GM18498 (cell line): Measurements from ENCODE around the gene SDCCAG8.
A peak's percentile ranks its signal among the peaks of the same experiment; 100 is the strongest.

ENCODE experiments used
- ATAC-seq: cut with Tn5 transposase; IDR thresholded peaks from one replicate; pipeline ENCODE4 v1.9.1; 2021; ENCODE audit warnings: mild to moderate bottlenecking, moderate library complexity; ENCODE audit not compliant: unreplicated experiment

Gene SDCCAG8

DNA sequence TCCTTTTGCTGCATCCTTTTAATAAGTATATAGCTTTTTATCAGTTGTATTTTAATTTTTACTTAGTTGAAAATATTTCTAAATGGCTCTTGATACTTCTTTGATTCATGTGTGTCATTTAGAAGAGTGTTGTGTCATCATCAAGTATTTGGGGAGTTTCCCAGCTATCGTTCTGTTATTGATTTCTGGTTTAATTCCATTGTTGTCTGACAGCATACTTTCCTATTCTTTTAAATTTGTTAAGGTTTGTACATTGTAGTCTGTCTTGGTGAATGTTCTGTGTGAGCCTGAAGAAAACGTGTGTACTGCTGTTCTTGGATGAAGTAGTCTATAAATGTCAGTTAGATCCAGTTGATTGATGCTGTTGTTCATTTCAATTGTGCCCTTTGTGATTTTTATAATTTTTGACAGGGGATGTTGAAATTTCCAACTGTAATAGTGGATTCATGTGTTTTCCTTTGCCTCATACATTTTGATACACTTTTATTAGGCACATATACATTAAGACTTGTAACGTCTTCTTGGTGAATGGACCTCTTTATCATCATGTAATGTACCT is 24.8 kb downstream of the SDCCAG8 start:
- no peak for ATAC-seq

- ATAC-seq = no peak
Observed at GRCh38 chr1:243281672-243282071, 25.8 kb downstream of the SDCCAG8 start.

DNA sequence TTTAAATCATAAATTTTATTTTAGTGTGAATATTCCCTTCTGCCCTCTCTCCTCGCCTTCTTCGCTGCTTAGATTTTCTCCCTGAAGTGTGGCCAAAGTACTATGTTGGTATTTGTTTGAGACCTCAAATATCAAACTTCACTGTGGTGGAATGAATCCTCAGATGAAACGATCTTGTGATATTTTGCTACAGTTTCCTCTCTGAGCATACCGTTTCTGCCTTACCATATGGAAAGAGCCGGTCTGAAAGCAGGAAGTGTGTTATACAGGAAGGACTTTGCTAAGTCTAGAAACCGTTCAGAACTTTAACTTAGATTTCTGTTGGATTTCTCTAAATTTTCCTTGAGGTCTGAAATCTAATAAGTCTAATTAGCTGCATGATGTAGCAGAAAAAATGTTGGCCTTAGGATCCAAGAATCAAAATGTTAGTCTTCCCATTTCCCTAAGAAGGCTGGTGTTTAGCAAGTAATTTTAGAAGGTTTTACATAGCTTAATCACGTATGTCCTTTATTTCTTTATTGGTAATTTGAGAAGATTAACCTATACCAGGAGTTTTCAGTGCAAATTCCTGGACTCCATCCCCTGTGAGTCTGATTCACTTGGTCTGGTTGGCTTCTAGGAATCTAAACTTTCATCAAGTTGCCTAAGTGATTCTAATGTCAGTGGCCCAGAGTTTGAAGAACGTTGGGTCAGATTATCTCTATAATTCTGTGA is 30.7 kb downstream of the SDCCAG8 start:
- ATAC-seq = no peak

GRCh38 chr1:243287123-243287460 is 31.3 kb downstream of the SDCCAG8 start:
- ATAC-seq = no peak

DNA sequence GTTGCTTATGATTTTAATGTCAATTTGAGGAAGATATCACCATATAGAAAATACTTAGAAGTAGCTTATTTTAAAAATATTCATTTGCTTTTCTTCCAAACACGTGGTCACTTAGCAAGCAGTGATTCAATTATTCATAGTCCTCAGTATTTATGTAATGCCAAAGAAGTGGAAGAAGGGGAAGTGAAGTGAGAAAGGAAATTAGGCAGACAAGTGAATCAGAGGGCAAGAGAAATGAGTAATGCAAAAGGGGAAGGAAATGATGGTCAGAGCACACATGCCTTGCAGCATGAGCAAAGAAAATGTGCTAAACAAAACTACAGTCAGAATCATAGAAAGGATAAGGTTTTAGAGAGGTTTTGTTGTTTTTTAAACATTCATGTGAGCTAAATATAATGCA is 31.8 kb downstream of the SDCCAG8 start:
- peak; percentile 94 for ATAC-seq

GRCh38 chr1:243288062-243288461 is 32.2 kb downstream of the SDCCAG8 start:
- ATAC-seq = no peak

- no peak for ATAC-seq
Observed at GRCh38 chr1:243291292-243291691, 35.5 kb downstream of the SDCCAG8 start.

DNA sequence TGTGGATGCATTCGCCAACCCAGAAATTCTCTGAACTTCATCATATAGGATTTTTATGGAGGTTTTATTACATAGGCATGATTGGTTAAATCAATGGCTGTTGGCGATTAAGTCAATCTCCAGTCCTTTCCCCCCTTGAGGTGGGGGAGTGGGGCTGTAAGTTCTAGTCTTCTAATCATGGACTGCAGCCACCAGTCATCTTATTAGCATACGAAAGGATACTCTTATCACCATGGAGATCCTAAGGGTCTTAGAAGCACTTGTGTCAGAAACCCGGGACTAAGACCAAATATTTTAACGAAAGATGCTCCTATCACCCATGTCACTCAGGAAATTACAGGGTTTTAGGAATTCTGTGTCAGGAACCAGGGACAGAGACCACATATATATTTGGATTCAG is 36.3 kb downstream of the SDCCAG8 start:
- no peak for ATAC-seq

DNA sequence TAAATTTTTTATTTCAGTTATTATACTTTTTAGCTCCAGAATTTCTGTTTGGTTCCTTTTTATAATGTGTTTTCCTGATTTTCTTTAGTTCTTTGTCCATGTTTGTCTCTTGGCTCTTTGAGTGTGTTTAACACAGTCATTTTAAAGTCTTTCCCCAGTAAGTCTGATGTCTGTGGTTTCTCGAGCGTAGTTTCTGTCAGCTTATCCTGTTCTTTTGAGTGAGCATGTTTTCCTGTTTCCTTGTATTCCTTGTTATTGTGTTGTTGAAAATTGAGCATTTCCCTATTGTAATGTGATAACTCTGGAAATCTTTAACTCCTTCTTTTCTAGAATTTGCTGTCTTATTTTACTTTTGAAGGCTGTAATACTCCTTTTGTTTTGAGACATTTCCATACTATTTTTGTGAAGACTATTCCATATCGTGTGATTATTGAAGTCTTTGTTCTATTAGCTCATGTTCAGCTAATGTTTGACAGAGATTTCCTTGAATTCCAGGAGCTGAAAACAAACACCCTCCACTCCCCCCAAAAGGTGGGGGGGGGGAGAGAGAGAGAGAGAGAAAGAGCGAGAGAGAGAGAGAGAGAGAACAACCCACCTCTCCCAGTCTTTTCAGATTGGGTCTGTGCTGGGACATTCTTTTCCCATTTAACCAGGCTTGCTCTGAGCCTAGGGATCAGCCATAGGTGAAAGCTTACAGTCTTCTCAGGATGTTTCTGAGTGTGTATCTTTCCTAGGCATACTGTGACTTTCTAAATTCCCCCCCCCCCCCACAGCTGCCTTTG is 38.3 kb downstream of the SDCCAG8 start:
- no peak for ATAC-seq

DNA sequence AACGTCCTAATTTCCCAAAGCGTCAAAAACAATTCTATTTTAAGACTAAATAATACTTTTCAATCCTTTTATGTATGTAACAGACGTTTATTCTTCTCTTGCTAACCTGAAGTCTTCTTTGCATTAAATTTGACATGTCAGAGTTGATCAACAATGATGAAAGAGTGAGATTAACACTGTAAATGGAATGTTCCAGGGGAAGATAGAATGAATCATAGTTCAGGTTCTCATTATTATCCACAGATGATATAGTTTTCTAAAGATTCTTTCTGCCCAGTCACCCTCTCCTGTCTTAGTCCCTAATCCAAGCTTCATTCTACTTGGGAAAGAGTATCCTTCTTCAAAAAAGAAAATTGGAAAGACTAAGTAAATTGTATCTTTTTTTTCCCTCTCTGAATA is 38.9 kb downstream of the SDCCAG8 start:
- no peak for ATAC-seq

- ATAC-seq = no peak
Observed at GRCh38 chr1:243299069-243299468, 43.2 kb downstream of the SDCCAG8 start.

DNA sequence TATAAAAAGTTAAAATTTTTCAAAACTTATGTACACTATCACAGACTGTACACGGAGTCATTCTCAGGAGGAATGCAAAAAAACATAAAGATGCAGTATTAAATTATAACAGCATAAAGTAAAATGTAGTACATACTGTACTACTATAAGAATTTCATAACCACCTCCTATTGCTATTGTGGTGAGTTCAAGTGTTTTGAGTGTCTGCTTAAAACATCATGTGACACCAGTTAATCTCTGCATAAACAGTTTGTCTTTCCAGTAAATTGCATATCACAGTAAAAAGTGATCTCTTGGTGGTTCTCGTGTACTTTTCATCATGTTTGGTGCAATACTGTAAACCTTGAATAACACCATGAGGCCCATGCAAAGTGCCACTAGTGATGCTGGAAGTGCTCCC is 45.2 kb downstream of the SDCCAG8 start:
- ATAC-seq = no peak

DNA sequence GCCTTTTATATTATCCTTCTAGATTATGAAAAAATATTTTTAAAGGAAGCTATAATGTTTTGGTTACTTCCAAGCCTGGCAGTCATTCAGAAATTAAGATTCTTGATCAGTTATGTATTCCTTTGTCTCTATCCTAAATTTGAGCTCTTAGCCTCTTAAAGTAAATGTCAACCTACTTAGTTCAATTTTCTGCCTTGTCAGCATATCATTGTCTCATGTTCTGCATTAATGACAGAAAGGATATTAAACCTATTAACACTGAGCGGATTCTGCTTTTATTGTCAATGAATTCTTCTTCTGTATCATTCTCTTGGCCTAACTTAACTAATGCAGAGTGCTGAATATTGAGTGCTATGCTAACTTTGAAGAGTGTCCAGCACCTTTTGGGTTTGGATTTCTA is 56.0 kb downstream of the SDCCAG8 start:
- ATAC-seq = no peak

GRCh38 chr1:243312952-243313634 is 57.3 kb downstream of the SDCCAG8 start:
- peak; percentile 36 for ATAC-seq

GRCh38 chr1:243313635-243314536 is 58.0 kb downstream of the SDCCAG8 start:
- ATAC-seq = peak; percentile 75

DNA sequence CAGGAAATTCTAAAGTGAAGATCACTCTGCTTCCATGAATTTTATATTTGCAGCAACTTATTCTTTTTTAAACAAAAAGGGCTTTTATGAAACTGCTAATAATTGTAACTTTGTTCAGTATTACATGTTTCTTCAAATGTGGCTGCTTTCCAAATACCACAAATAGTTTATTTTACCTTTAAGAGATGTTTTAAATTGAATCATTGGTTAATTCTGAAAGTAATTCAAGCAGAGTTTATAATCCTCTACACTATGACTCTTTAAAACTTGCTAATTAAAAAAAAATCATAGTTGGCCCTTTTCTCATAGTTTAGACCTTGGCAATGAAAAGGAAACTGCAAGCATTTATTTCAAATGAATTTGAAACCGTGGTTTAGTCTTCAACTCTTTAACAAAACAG is 59.6 kb downstream of the SDCCAG8 start:
- ATAC-seq = no peak

DNA sequence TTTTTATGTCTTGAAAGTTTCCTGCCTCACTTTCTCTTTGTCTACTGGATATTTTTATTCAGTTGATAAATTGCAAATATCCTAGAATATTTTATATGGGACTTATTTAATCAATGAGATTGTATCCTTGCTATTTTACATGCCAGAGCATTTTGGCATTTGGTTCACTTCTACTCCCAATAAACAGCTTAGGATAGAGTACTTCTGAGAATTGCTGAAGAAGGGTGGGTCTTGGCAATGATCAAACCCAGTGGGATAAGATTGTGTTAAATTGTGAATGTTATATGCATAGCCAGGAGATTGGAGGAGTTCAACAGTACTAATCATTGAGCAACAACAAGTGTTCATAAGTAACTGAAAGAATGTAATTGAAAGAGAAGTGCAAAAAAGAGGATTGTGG is 60.1 kb downstream of the SDCCAG8 start:
- no peak for ATAC-seq

GRCh38 chr1:243316366-243316989 is 60.6 kb downstream of the SDCCAG8 start:
- ATAC-seq = no peak

DNA sequence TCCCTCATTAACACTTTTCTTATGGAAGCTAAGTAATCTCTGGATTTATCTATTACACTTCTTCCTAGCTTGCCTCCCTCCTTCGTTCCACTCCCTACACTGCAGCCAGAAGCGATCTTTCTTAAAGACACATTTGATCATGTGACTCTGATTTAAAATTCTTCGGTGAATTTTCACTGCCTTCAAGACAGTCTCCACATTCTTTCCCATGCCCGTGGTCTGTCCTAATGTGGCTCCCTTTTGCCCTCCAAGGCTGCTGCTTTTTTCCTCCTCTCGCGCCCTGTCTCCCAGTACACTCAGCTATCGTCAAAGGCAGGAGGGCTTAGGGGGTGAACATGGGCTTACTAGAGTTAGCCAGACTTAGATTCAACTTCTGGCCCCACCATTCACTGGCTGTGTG is 64.4 kb downstream of the SDCCAG8 start:
- ATAC-seq = no peak

DNA sequence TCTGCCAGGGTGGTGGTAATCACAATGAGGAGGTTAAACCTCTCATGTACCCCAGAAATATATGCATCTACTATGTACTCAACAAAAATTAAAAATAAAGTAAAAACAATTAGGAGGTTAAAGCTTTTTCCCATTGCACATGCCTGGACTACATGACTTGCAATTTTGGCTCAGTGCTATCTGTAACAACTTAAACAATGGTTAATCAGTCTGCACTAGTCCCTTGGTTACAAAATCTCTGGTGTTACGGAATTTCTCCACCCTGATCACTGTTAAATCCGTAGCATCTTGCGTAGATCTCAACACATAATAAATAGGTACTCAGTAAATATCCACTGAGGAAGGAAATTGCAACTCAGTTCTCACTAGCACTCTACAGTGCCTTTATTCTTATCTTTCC is 66.5 kb downstream of the SDCCAG8 start:
- ATAC-seq = no peak
